HT-29 (cell line): ENCODE data around the gene CLEC11A. TPM values are rescaled to one million over a fixed set of nuclear protein-coding genes. Genes with fewer than 3 reads are reported as not detected.

Experiments
- DNase-seq: peaks from one replicate; pipeline ENCODE4 v3.0.0-alpha.2; 2015; ENCODE audit warnings: low spot score
- total RNA-seq: library from RNA; depleted of rRNA; stranded (reverse); fragments of >200 nt; shearing (Covaris generic); gene quantifications from 2 replicates; pipeline ENCODE4 v1.2.3, GENCODE V29; 2014

Gene CLEC11A
- total RNA-seq, 1 experiment from 2014 or later, result 3.5 TPM

GRCh38 chr19:50703915-50704796 is 19.0 kb upstream of the CLEC11A start:
- peak; percentile 42 for DNase-seq

- DNase-seq, result peak; percentile 84
These were observed 17.6 kb upstream of the CLEC11A start for GRCh38 chr19:50705422-50706019.

DNA sequence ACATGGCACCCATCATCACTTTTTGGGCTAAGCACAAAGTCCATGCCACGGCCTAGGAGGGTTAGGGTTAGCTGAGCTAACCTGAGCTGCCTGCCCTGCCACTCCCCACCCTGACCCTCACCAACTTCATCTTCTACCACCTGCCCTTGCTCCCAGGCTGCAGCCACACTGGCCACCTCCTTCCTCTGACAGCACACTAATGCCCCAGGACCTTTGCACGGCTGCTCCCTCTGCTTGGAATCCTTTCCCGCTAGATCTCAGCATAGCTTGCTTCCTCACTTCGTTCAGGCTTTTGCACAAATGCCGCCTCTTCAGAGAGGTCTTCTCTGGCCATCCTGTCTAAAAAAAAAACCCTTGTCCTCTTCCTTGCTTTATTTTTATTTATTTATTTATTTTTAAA is 16.8 kb upstream of the CLEC11A start:
- no peak for DNase-seq

DNA sequence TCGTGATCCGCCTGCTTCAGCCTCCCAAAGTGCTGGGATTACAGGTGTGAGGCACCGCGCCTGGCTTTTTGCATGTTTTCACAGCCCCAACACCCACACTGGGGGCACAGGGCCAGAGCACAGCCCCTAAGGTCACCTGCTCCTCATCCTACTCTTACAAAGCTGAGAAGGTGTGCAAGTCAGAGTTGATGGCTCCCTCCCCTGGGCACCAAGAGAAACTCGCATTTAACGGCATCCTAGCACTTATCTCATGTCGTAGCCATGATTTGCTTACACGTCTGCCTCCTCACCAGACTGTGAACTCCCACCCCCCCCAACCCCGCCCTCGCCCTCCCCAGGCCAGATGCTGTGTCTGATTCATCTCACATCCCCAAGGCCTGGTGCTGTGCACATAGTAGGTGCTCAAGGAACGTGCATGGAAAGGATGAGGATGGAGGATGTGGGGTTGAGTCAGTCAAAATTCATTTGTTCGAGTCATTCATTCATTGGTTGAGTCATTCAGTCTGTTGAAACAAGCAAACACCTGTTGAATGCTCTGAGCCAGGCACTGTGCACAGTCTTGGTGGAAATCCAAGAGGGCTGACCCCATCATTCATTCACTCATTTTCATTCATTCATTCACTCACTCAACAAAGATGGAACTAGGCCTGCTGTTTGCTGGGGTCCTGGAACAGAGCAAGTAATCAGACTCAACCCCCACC is 14.8 kb upstream of the CLEC11A start:
- no peak for DNase-seq

- no peak for DNase-seq
These were observed 13.1 kb upstream of the CLEC11A start for GRCh38 chr19:50710094-50710493.

- no peak for DNase-seq
These were observed 12.6 kb upstream of the CLEC11A start for GRCh38 chr19:50710612-50711011.

- no peak for DNase-seq
These were observed 12.0 kb upstream of the CLEC11A start for GRCh38 chr19:50711196-50711595.

DNA sequence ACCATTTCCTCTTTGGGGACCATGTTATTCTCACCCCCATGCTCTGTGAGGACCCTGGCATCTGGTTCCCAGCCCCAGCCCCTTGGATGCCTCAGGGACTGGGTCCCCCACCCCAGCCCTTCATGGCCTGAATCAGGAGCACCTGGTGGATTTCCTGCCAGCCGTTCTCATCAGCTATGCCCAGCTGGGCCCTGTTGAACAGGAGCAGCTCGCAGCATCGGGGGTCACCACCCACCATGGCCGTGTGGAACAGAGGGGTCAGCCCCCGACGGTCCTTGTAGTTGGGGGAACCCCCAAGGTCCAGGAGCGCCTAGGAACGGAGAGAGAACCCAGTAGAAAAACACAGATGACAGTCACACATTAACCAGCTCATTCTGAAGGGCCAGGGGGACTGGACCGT is 11.4 kb upstream of the CLEC11A start:
- DNase-seq, result no peak

GRCh38 chr19:50712833-50713232 is 10.3 kb upstream of the CLEC11A start:
- no peak for DNase-seq

GRCh38 chr19:50713556-50714236 is 9.5 kb upstream of the CLEC11A start:
- DNase-seq, result no peak

- no peak for DNase-seq
These were observed 6.8 kb upstream of the CLEC11A start for GRCh38 chr19:50716178-50717025.

GRCh38 chr19:50717026-50717723 is 6.0 kb upstream of the CLEC11A start:
- DNase-seq, result no peak

DNA sequence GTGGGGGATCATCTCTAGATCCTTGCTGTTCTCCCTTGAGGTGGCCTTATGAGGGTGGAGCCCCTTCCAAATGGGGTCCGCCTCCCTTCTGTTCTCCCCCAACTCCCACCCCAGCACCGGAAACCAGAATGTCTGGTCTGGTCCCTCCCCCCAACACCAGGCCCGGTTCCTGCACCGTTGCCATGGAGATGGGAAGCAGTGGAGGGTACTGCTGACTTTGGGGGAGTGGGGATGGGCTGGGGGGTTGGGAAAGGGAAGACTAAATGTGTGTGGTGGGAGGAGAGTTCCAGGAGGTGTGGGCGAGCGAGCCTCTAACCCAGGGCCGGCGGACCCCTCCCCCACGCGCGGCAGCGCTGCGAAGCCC is 5.3 kb upstream of the CLEC11A start:
- no peak for DNase-seq

GRCh38 chr19:50718255-50719118 is 4.7 kb upstream of the CLEC11A start:
- no peak for DNase-seq

DNA sequence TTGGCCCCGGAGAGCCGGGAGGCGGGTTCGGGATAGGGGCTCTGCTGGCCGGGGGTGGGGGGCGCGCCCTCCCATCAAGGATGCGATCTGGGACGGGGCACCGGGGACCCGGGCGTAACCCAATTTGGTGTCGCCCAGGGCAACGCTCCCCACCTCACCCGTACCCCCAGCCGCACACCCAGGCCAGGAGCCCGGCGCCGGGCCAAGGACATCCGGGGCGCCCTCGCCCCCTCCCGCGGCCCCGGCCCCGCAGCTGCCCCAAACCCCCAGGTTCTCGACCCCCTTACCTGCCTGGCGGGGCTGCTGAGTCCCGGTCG is 4.1 kb upstream of the CLEC11A start:
- no peak for DNase-seq

- DNase-seq, result no peak
These were observed 3.6 kb upstream of the CLEC11A start, which contains the start of gene SHANK1 for GRCh38 chr19:50719566-50719965. Gene SHANK1, minus strand, starts transcription at chr19:50719802. Its CDS starts 2,883 bp downstream, at chr19:50716919.

DNA sequence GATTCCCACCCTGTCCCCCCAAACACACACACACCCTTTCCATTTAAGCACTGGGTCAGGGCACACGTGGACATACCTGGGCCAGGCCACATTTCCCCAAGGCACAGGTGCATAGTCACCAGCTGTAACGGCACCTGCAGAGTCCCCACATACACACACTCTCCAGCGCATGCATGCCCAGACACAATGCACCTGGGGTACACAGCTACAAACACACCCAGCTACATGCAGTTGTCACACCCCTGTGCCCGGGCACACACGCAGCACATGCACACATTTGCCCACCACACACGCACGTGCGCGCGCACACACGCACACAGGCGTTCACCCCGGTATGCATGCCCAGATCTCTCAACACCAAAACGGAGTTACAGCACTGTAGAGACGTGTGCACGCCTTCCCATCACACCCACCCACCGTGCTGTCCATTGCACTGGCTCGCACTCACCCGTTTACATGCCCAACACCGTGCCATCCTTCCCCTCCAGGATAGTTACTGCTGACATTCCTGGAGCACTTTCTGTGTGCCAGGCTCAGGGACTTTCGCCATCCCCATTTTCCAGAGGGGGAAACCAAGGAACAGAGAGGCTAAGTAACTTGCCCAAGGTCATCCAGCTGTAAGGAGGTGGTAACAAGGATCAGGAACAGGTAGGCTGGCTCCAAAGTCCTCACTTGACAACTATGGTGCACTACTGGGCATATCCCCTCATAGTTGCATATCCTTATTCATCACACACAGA is 2.8 kb upstream of the CLEC11A start:
- DNase-seq, result no peak

- no peak for DNase-seq
These were observed 2.2 kb upstream of the CLEC11A start for GRCh38 chr19:50720921-50721381.
